RPMI7951 (cell line): Measurements from ENCODE around the gene GSDME. TPM values are rescaled to one million over a fixed set of nuclear protein-coding genes. Genes with fewer than 3 reads are reported as not detected.
A peak's percentile ranks its signal among the peaks of the same experiment; 100 is the strongest.

Experiments
- DNase-seq: peaks from one replicate; pipeline ENCODE4 v3.0.0-alpha.2; 2012; ENCODE audit warnings: low read depth
- total RNA-seq: library from RNA; depleted of rRNA; stranded (reverse); fragments of >200 nt; shearing (Covaris generic); gene quantifications from 2 replicates; pipeline ENCODE4 v1.2.3, GENCODE V29; 2014

The GSDME gene
- total RNA-seq, 1 experiment from 2014 or later = 20.2 TPM

DNA sequence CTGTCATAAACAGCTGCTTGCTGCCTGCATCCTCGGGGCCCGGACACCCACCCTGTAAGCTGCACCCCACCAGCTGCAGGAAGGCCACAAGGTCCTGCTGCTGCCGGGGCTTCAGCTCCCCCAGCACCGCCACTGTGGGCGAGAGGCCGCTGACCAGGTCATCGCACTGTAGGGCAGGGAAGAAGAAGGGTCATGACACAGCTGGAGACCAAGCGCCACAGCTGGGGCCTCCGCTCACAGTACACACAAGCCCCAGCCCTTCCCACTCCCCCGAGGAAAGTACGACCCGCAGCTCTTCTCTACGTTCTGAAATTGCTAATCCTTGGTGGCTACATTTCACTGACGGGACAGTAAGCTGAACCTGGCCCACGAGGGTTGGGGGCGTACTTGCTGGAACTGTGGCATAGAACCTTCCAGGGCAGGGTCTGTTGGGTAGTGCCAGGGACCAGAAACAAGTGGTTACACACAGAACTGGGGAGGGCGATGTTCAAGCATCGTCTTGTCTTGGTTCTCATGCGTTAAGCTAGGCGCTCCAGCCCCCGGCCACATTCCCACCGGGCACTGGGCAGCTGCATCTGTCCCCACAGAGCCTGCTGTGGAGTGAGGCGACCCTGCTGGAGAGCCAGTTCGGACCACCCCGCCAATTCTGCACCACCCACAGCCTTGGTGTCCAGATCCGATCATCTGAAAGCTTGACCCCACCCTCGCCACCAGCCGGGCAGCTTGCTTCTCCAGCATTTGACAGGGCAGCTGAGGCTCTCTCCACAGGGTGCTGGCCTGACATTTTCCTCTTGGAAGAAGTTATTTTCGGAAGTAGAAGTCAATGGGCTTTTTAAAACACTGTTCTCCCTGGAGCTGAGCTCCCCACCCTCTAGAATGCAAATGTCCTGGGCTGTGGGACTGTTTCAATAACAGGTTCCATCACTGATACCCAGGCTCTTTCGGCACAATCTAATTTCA lies 50.8 kb downstream of the GSDME start:
- DNase-seq = no peak

- no peak for DNase-seq
Observed at GRCh38 chr7:24705461-24705954, 51.8 kb downstream of the GSDME start.

DNA sequence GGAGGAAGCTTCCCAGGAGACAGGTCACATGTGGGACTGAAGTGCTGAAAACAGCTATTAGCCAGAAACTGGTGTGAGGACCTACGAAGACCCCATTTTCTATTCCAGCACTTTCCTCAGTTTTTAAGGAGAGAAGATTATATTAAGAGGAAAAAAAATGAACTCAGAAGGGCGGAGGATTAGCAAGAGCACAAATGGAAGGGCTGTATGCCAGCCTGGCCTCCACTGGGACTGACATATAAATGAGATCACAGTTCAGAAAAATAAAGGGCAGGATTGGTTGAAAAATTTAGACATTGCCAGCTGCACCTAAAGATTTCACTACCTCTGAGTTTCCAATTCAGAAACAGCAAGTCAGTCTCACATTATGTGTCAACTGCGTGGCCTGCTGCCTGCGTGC lies 53.0 kb downstream of the GSDME start:
- no peak for DNase-seq

- DNase-seq = no peak
Observed at GRCh38 chr7:24703296-24703695, 54.0 kb downstream of the GSDME start.

GRCh38 chr7:24702755-24703154 lies 54.5 kb downstream of the GSDME start:
- peak; percentile 16 for DNase-seq

GRCh38 chr7:24701261-24702235 lies 55.7 kb downstream of the GSDME start:
- peak; percentile 94 for DNase-seq

DNA sequence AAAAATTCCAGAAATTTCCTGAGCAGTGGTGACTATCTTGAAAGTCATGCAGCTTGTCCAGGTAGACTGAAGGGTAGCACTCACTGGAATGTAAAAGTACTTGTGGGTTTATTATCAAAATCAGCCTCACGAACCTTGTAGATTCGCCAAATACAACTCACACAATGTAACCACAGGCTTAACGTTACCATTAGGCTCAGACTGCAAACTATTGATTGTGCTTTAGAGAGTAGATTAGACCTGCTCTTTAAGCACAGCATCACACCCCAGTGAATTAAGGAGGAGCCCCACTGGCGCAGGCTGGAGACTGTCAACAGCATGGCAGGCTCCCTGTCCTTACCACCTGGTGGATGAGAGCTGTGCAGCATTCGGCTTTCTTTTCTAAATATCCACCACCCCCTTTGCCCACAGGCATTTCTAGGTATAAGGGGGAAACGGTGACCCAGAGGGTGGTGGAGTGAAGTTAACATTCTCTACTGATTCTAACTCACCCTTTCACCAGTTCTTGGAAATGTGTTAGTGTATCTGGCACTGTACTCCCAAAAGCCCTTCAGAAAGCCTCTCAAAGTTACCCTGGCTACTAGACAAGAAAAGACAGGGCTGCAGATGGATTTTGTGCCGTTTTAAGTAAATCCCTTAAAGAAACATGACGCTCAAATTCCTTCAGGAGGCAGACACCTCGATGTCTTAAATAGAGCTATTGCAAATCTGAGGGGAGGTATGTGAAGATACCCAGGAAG lies 56.6 kb downstream of the GSDME start:
- DNase-seq = no peak

DNA sequence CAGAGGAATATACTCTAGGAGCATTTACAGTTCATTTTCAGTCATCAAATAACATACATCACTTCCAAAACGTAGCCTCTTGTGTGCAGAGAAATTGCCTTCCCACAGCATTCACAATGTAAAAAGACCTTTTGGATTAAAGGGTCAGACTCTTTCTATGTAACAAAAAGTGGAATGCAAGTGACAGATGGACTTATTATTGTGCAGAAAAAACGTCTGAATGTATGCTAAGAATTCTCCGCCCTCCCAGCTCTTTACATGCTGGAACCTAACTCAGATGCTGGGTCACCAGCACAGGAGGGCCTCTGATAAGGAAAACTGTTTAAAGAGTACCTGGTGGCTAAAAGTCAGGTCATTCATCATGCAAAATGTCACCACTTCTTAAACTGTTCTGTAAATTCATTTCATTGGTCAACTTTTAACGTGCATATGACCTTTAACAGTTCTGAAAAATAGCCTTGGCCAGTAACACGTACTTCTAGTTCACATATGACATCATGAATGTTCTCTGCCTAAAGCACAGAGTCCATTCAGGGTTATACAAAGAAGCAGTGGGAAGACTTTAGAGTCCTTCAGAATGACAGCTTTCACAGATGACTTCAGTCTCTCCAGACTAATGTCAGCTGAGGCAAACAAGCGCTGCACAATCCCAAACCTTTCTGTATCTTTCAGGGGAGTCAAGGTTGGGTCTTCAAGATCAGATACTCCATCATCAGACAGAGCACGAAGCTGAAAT lies 58.6 kb downstream of the GSDME start:
- no peak for DNase-seq

GRCh38 chr7:24697416-24697815 lies 59.8 kb downstream of the GSDME start:
- DNase-seq = no peak

GRCh38 chr7:24692592-24692991 lies 64.7 kb downstream of the GSDME start:
- no peak for DNase-seq

GRCh38 chr7:24690251-24690650 lies 67.0 kb downstream of the GSDME start:
- no peak for DNase-seq

DNA sequence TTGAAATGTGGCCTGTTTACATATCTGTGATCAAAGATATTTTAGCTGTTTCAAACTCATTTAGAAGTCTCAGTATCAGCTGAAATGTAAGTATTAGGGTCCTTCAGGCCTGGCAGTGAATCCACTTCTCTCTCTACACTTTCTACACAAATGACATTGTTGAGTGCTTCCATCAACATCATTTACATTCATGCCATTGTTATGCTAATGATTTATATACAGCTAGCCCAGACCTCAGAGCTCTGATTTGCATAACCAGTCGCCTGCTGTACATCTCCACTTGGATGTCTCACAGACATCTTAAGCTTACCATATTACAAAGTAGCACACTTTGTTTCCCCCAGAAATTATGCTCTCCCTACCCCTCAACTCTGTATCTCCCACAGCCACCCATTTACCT lies 71.6 kb downstream of the GSDME start:
- DNase-seq = no peak

DNA sequence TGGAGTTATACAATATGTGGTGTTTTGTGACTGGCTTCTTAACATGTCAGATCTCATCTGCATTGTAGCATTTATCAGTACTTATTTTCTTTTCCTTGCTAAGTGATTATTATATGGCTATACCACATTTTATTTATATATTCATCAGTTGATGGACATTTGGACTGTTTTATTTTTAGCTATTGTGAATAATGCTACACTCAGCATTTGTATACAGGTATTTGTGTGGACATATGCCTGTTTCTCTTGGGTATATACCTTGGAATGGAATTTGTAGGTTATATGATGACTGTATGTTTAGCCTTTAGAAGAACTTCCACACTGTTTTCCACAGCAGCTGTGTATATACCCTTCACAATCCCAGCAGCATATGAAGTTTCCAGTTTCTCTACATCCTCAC lies 86.5 kb downstream of the GSDME start:
- no peak for DNase-seq

DNA sequence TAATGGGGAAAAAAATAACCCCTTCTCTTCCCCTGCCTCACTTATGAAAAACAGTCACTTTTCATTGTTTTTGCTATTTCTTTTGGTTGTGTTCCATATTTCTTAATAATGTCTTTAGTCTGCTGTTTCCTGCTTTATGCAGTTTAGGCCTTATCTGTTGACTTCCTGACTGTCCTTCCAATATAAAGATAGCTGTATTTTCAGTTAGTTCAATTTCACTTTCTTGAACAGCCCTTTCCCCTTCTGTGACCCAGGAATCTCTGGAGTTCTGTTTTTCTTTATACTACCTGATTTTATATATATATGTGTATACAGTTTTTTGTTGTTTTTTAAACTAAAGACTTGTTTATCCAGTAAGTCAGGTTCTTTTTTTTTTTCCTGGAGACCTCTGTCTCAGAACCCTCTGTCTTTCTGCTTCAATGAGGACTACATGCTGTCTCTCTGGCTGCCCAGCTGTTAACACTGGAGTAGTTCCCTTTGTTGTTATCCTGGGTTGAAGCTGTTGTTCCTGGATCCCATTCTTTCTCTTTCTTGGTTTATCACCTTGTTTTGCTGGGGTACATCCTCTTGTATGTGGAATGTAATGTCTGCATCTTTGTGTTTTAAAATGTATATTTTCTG lies 87.2 kb downstream of the GSDME start:
- no peak for DNase-seq

DNA sequence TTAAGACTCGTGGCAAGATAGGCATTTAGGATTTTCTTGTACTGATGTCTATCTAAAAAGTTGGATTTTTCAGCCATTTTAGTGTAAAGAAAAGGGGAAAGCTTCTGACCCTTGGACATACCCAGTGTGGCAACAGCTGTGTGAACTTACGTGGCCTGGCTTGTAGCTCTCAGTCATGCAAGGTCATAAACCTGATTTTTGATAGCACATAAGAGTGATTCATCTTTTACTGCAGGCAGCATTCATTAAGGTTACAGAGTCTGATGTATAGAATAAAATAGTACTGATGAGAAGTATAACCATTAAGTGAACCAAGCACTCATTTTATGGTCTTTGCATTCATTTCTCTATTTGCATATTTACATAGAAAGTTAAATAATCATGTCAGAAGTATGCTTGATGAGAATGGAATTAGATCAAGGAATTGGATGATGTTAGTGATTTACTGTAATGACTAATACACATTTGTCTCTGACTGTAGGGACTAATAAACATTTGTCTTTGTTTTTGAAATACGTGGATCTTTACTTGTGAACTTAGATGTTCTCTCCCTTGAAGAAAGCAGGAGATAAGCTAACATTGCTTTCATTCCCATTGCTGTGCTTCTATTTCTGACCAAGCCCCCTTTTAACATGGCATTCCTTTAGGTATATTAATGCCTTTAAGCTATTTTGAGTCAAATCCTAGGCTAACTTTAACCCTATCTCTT lies 88.2 kb downstream of the GSDME start:
- DNase-seq = peak; percentile 47

DNA sequence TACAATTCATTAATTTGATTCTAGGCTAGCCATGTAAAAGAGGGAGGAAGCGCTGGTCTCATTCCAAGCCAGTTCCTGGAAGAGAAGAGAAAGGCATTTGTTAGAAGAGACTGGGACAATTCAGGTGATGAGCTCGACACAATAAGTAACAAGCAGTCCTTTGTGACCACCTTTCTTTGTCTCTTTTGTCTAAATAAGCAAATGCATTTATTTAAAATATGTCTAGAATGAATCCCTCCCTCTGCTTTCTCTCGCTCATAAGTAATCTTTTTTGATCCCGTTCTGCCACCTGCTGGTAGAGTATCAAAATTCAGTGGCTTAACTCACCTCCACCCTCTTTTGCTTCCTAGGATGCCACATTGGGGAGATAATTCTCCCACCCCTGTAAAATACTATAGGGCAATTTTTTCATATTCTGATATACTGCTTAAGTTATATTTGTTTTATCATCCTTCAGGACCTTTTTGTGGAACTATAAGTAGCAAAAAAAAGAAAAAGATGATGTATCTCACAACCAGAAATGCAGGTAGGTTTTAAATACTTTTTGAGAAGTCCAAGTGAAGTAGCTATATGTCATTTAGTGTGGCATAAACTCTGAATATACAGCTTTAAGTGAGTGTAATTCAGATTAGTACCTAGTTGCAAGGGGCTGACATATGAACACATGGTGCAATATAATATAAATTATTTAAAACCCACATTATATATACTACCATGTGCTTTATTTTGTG lies 91.5 kb downstream of the GSDME start:
- DNase-seq = peak; percentile 63

DNA sequence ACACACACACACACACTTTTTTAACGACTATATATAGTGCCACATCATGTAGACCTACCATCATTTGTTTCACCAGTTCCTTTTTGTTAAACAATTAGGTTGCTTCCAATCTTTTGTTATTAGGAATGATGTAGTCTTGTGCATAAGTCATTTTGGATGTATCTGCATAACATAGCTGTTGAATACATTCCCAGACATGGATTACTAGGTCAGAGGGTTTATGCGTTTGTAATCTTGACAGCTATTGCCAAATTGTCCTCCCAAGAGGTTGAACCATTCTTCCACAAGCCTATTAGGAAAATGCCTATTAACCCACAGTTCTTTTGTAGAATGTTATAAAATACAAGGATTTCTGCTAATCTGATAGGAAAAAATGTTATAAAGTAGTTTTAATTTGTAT lies 96.7 kb downstream of the GSDME start:
- no peak for DNase-seq

GRCh38 chr7:24659505-24659904 lies 97.8 kb downstream of the GSDME start:
- DNase-seq = no peak

- DNase-seq = no peak
Observed at GRCh38 chr7:24657980-24658379, 99.3 kb downstream of the GSDME start.
